Thyroid gland (tissue), 4 donors: ENCODE measurements around the gene INPP1. TPM values are rescaled to one million over a fixed set of nuclear protein-coding genes. Genes with fewer than 3 reads are reported as not detected.
A peak's percentile ranks its signal among the peaks of the same experiment; 100 is the strongest.

Experiments
- DNase-seq, 2 donors: peaks; one replicate each; pipeline ENCODE4 v3.0.0-alpha.2; 2019
- H3K27ac ChIP-seq, 3 donors: fragments of 200-600 bp; sonication (generic); 1 replicate in 2 of 3; 2 replicates in 1 of 3; pipeline ENCODE4 v1.5.1; 2016 to 2019; ENCODE audit warnings: mild to moderate bottlenecking in 1 of 3, moderate library complexity in 1 of 3
- H3K27me3 ChIP-seq: fragments of 200-600 bp; sonication (generic); one replicate; pipeline ENCODE4 v1.5.1; 2019
- H3K36me3 ChIP-seq, 2 donors: fragments of 200-600 bp; sonication (generic); one replicate each; pipeline ENCODE4 v1.5.1; 2016 to 2019
- H3K4me1 ChIP-seq, 2 donors: fragments of 200-600 bp; sonication (generic); one replicate each; pipeline ENCODE4 v1.5.1; 2017 to 2019
- H3K4me3 ChIP-seq, 3 donors: fragments of 200-600 bp; sonication (generic); replicated peaks in 1 of 3; 1 replicate in 2 of 3; 2 replicates in 1 of 3; pipeline ENCODE4 v1.5.1; 2016; ENCODE audit warnings: mild to moderate bottlenecking in 1 of 3
- H3K9me3 ChIP-seq: fragments of 200-600 bp; sonication (generic); one replicate; pipeline ENCODE4 v1.5.1; 2017
- CTCF ChIP-seq, 6 experiments: fragments of 200-600 bp in 3 of 6; fragments of 450-650 bp in 3 of 6; sonication (generic) in 3 of 6; IDR thresholded peaks; one replicate each; pipeline ENCODE4 v1.5.1; 2016 to 2019; ENCODE audit warnings: antibody characterized with exemption in 6 of 6, mild to moderate bottlenecking in 2 of 6, inconsistent platforms in 1 of 6, moderate library complexity in 1 of 6
- POLR2A ChIP-seq, 2 donors: fragments of 450-650 bp; IDR thresholded peaks; one replicate each; pipeline ENCODE4 v1.6.1; 2017; ENCODE audit warnings: antibody characterized with exemption in 2 of 2, mild to moderate bottlenecking in 2 of 2, moderate library complexity in 1 of 2
- WGBS, 2 donors: methylation state at CpG; one replicate each; pipeline ENCODE4 v1.1.5; 2017; 5-methylcytosine and 5-hydroxymethylcytosine counted together
- intact Hi-C: fragments of 100-400 bp; cut with DNase I; formaldehyde crosslinking; loops from one replicate; pipeline ENCODE4 v1.15.1; 2023
- total RNA-seq, 4 donors: library from RNA; depleted of rRNA; stranded (reverse); fragments of >200 nt; gene quantifications; one replicate each; pipeline ENCODE4 v1.2.3, GENCODE V29; 2016

The INPP1 gene
- total RNA-seq, 4 donors from 2014 or later = 15.6 to 45.3 (median 21.2) TPM

DNA sequence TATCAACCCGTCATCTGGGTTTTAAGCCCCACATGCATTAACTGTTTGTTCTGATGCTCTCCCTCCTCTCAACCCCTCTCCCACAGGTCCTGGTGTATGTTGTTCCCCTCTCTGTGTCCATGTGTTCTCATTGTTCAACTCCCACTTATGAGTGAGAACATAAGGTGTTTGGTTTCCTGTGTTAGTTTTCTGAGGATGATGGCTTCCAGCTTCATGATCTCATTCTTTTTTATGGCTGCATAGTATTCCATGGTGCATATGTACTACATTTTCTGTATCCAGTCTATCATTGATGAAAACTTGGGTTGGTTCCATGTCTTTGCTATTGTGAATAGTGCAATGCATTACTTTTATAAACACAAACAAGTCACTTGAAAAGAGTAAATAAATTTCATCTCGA, 7.0 kb upstream of the INPP1 start:
- WGBS, 2 donors = 96 to 99% methylated on average over 2 of the region's 2 CpGs
- Histone ChIP-seq H3K4me1 (no peaks in the 10 kb centered on the region), H3K27ac (no peak overlapping the region), H3K27me3 (no peaks in the 10 kb centered on the region), H3K36me3 (no peaks in the 10 kb centered on the region), H3K9me3 (no peaks in the 10 kb centered on the region), H3K4me3 (no peak overlapping the region)
- TF ChIP-seq CTCF (IDR thresholded peaks at IDR 0.05) (no peak), POLR2A (IDR thresholded peaks at IDR 0.05) (no peak)
- intact Hi-C loops = no loop called here
- DNase-seq = no peak

DNA sequence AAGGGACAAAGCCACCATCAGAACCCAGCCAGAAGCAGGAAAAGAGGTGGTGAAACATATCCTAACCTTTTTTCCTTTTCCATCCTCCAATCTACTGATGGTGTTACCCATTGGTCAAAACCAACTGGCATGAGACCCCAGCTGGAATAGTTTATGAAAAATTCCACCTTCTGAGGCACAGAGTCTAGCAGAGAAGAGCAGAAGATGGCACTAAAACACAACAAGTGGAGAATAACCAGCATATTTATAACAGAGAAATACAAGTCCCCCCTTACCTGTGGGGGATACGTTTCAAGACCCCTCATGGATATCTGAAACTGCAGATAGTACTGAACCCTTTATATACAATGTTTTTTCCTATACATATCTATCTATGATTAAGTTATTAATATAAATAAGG, 4.9 kb upstream of the INPP1 start:
- intact Hi-C loops = no loop called here
- Histone ChIP-seq H3K27me3 (no peaks in the 10 kb centered on the region), H3K9me3 (no peaks in the 10 kb centered on the region), H3K36me3 (no peaks in the 10 kb centered on the region), H3K4me3 (no peak overlapping the region), H3K27ac (no peak overlapping the region), H3K4me1 (peaks cover 2 to 7% of the 10 kb centered on the region in 2 donors)
- DNase-seq = no peak
- WGBS, 2 donors = 90 to 97% methylated on average over 1 of the region's 1 CpG
- TF ChIP-seq POLR2A (IDR thresholded peaks at IDR 0.05) (no peak), CTCF (IDR thresholded peaks at IDR 0.05) (no peak)

- Histone ChIP-seq H3K4me1 (peaks cover 4 to 7% of the 10 kb centered on the region in 2 donors), H3K27ac (no peak overlapping the region), H3K9me3 (no peaks in the 10 kb centered on the region), H3K4me3 (no peak overlapping the region), H3K27me3 (no peaks in the 10 kb centered on the region), H3K36me3 (no peaks in the 10 kb centered on the region)
- WGBS, 2 donors = 89 to 96% methylated on average over 1 of the region's 1 CpG
- no peak for TF ChIP-seq CTCF (IDR thresholded peaks at IDR 0.05)
- TF ChIP-seq POLR2A (IDR thresholded peaks at IDR 0.05) = no peak
- intact Hi-C loops = no loop called here
- no peak for DNase-seq
These were observed 4.0 kb upstream of the INPP1 start for GRCh38 chr2:190339394-190339793.

- DNase-seq = no peak
- peaks cover 13 to 16% of the 10 kb centered on the region in 2 donors for H3K4me1 ChIP-seq
- WGBS, 2 donors = 49 to 56% methylated on average over 2 of the region's 2 CpGs
- intact Hi-C loops = no loop called here
- no peak overlapping the region for H3K27ac ChIP-seq
- TF ChIP-seq POLR2A (IDR thresholded peaks at IDR 0.05) (no peak), CTCF (IDR thresholded peaks at IDR 0.05) (no peak)
- H3K36me3 ChIP-seq = no peaks in the 10 kb centered on the region
- no peaks in the 10 kb centered on the region for H3K27me3 ChIP-seq
- H3K9me3 ChIP-seq = no peaks in the 10 kb centered on the region
- no peak overlapping the region for H3K4me3 ChIP-seq
These were observed 3.0 kb upstream of the INPP1 start for GRCh38 chr2:190340369-190340768.

- intact Hi-C loops = no loop called here
- Histone ChIP-seq H3K4me1 (peaks cover 17 to 21% of the 10 kb centered on the region in 2 donors), H3K36me3 (no peaks in the 10 kb centered on the region), H3K4me3 (no peak overlapping the region), H3K9me3 (no peaks in the 10 kb centered on the region), H3K27ac (peak overlapping the region in 2 of 3 donors; percentile 90 to 94), H3K27me3 (no peaks in the 10 kb centered on the region)
- 64 to 65% methylated on average over 4 of the region's 4 CpGs for WGBS, 2 donors
- TF ChIP-seq CTCF (IDR thresholded peaks at IDR 0.05) = no peak
- no peak for TF ChIP-seq POLR2A (IDR thresholded peaks at IDR 0.05)
- DNase-seq = no peak
These were observed 778 bp upstream of the INPP1 start for GRCh38 chr2:190342611-190343010.
